SU-DHL-6 (cell line): Measurements from ENCODE around the gene POLD3.
"Not testable (repeated sequence)": the region's sequence is repeated elsewhere in the genome, so short reads cannot be mapped to it uniquely, and the experiment has no call there.

ENCODE experiments used
- H2AFZ ChIP-seq: fragments of 200-600 bp; sonication (generic); 2 replicates; pipeline ENCODE4 v1.6.1; 2014; ENCODE audit warnings: low read depth, mild to moderate bottlenecking, moderate library complexity, mixed read lengths, antibody characterized with exemption, low read length; ENCODE audit not compliant: severe bottlenecking
- H3F3A ChIP-seq: fragments of 200-600 bp; shearing (Covaris generic); 2 replicates; pipeline ENCODE4 v1.6.0; 2016; ENCODE audit warnings: antibody characterized with exemption, mild to moderate bottlenecking; ENCODE audit not compliant: insufficient read depth
- H3K27ac ChIP-seq: fragments of 200-600 bp; sonication (generic); 2 replicates; pipeline ENCODE4 v1.5.1; 2016; ENCODE audit warnings: low read depth, mild to moderate bottlenecking, low read length, moderate library complexity, mixed read lengths
- H3K27me3 ChIP-seq: fragments of 200-600 bp; sonication (generic), shearing (Covaris generic); 2 replicates; pipeline ENCODE4 v1.6.0; 2014; ENCODE audit warnings: mild to moderate bottlenecking, low read length
- H3K36me3 ChIP-seq: fragments of 200-600 bp; sonication (generic); 2 replicates; pipeline ENCODE4 v1.6.1; 2014; ENCODE audit warnings: mild to moderate bottlenecking, low read length, mixed read lengths
- H3K4me2 ChIP-seq: fragments of 300-600, 200-600 bp; shearing (Covaris generic), sonication (generic); 2 replicates; pipeline ENCODE4 v1.6.0; 2014; ENCODE audit warnings: low read length, low read depth, mild to moderate bottlenecking; ENCODE audit not compliant: poor library complexity, severe bottlenecking
- H3K4me3 ChIP-seq: fragments of 200-600 bp; sonication (generic); 2 replicates; pipeline ENCODE4 v1.5.1; 2014; ENCODE audit warnings: antibody characterized with exemption, low read length, mild to moderate bottlenecking, mixed read lengths; ENCODE audit not compliant: insufficient read depth, poor library complexity, severe bottlenecking
- H3K79me2 ChIP-seq: fragments of 200-600 bp; sonication (generic); 2 replicates; pipeline ENCODE4 v1.6.1; 2014; ENCODE audit warnings: mild to moderate bottlenecking, low read length, moderate library complexity; ENCODE audit not compliant: insufficient read depth
- H3K9ac ChIP-seq: fragments of 200-600 bp; sonication (generic); 2 replicates; pipeline ENCODE4 v1.7.0; 2014; ENCODE audit warnings: mild to moderate bottlenecking, low read length
- H3K9me2 ChIP-seq: fragments of 200-600 bp; sonication (generic); replicated peaks from 2 replicates; pipeline ENCODE4 v1.6.1; 2014; ENCODE audit warnings: low read length; ENCODE audit not compliant: insufficient read depth
- H3K9me3 ChIP-seq: fragments of 200-600 bp; sonication (generic); 2 replicates; pipeline ENCODE4 v1.6.1; 2014; ENCODE audit warnings: low read length, mixed read lengths; ENCODE audit not compliant: insufficient read depth
- H4K20me1 ChIP-seq: fragments of 200-600 bp; sonication (generic); 2 replicates; pipeline ENCODE4 v1.6.1; 2014; ENCODE audit warnings: low read depth, mild to moderate bottlenecking, antibody characterized with exemption, low read length, moderate library complexity, mixed read lengths
- CTCF ChIP-seq: fragments of 200-600 bp; sonication (generic); IDR thresholded peaks from one replicate; pipeline ENCODE4 v1.5.1; 2017; ENCODE audit warnings: antibody characterized with exemption, mild to moderate bottlenecking, low read length, moderate library complexity; ENCODE audit not compliant: insufficient read depth, poor library complexity, severe bottlenecking
- EZH2phosphoT487 ChIP-seq: fragments of 200-600 bp; sonication (generic), shearing (Covaris generic); conservative IDR thresholded peaks from 2 replicates; pipeline ENCODE4 v1.6.1; 2018; ENCODE audit warnings: mild to moderate bottlenecking, antibody characterized with exemption, low read length, moderate library complexity, mixed read lengths

Gene POLD3

GRCh38 chr11:74647831-74648230 is 55.4 kb downstream of the POLD3 start:
- Histone ChIP-seq H3K27me3 (no peaks in the 10 kb centered on the region), H3K4me3 (no peak overlapping the region), H3K79me2 (no peaks in the 10 kb centered on the region), H3K4me2 (no peak overlapping the region), H2AFZ (no peak overlapping the region), H3K9ac (no peak overlapping the region), H3K9me2 (no peaks in the 10 kb centered on the region), H3K9me3 (no peaks in the 10 kb centered on the region), H3K36me3 (no peaks in the 10 kb centered on the region), H3F3A (no peaks in the 10 kb centered on the region), H4K20me1 (no peaks in the 10 kb centered on the region), H3K27ac (no peak overlapping the region)
- TF ChIP-seq CTCF = no peak
- no peak for TF ChIP-seq EZH2phosphoT487

DNA sequence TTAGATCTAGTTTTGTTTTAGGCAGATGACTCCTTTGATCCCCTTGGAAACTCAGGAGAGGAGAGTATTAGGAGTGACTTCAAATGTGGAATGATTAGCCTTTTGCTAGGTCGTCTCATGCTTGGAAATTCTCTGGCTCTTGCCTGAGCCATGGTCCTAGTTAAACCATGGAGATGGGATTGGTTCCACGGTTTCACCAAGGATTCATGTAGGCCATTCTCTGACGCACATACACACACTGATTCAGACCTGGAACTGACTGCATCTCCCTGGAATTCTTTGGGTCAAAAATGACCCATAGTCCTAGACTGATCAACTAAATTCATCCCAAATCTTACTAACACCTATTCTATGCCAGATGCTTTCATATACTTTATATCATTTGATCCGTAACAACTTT is 56.5 kb downstream of the POLD3 start:
- H3K79me2 ChIP-seq = no peaks in the 10 kb centered on the region
- TF ChIP-seq EZH2phosphoT487 = no peak
- no peak for TF ChIP-seq CTCF
- no peaks in the 10 kb centered on the region for H4K20me1 ChIP-seq
- no peak overlapping the region for H3K4me2 ChIP-seq
- H3F3A ChIP-seq = no peaks in the 10 kb centered on the region
- no peak overlapping the region for H3K9ac ChIP-seq
- H3K27me3 ChIP-seq = no peaks in the 10 kb centered on the region
- H2AFZ ChIP-seq = no peak overlapping the region
- no peak overlapping the region for H3K4me3 ChIP-seq
- no peaks in the 10 kb centered on the region for H3K9me3 ChIP-seq
- no peak overlapping the region for H3K27ac ChIP-seq
- no peaks in the 10 kb centered on the region for H3K36me3 ChIP-seq
- H3K9me2 ChIP-seq = no peaks in the 10 kb centered on the region

DNA sequence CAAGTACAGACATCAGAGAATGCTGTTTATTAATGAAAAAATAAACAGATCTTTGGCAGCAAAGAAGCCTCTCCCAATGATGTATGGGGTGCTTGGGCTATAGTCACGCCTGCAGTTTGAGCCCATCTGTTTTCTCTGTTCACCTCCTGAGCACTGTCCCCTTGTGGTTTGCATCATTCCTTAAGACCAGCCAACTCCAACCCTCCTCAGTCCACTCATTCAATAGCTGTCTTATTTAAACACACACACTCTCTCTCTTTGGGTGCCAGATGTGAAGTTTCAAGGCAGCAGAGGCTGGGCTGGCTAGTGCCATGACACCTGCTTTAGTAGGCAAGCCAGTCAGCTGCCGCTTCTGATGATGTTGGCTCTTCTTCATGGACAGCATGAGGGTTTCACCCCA is 58.1 kb downstream of the POLD3 start:
- Histone ChIP-seq H3K36me3 (no peaks in the 10 kb centered on the region), H3K9ac (no peak overlapping the region), H3K9me2 (no peaks in the 10 kb centered on the region), H3K79me2 (no peaks in the 10 kb centered on the region), H3K4me3 (no peak overlapping the region), H2AFZ (no peak overlapping the region), H4K20me1 (no peaks in the 10 kb centered on the region), H3K27me3 (no peaks in the 10 kb centered on the region), H3K9me3 (no peaks in the 10 kb centered on the region), H3F3A (no peaks in the 10 kb centered on the region), H3K4me2 (no peak overlapping the region), H3K27ac (no peak overlapping the region)
- TF ChIP-seq CTCF (no peak), EZH2phosphoT487 (no peak)

GRCh38 chr11:74654976-74655375 is 62.6 kb downstream of the POLD3 start:
- H3F3A ChIP-seq = no peaks in the 10 kb centered on the region
- no peaks in the 10 kb centered on the region for H3K79me2 ChIP-seq
- H3K4me2 ChIP-seq = no peak overlapping the region
- no peak overlapping the region for H3K27ac ChIP-seq
- H3K9ac ChIP-seq = no peak overlapping the region
- no peaks in the 10 kb centered on the region for H3K9me2 ChIP-seq
- no peaks in the 10 kb centered on the region for H3K27me3 ChIP-seq
- no peaks in the 10 kb centered on the region for H4K20me1 ChIP-seq
- H3K9me3 ChIP-seq = no peaks in the 10 kb centered on the region
- H2AFZ ChIP-seq = no peak overlapping the region
- H3K36me3 ChIP-seq = no peaks in the 10 kb centered on the region
- TF ChIP-seq CTCF (no peak), EZH2phosphoT487 (no peak)
- H3K4me3 ChIP-seq = no peak overlapping the region

DNA sequence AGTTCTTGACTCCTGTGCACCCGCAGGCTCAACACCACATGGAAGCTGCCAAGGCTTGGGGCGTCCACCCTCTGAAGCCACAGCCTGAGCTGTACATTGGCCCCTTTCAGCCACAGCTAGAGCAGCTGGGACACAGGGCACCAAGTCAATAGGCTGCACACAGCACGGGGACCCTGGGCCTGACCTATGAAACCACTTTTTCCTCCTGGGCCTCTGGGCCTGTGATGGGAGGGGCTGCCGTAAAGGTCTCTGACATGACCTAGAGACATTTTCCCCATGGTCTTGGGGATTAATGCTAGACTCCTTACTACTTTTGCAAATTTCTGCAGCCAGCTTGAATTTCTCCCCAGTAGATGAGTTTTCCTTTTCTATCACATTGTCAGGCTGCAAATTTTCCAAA is 66.7 kb downstream of the POLD3 start:
- not testable (repeated sequence) for H3K9me2 ChIP-seq, H3K9ac ChIP-seq, H3K4me3 ChIP-seq, H3K36me3 ChIP-seq, H4K20me1 ChIP-seq, H3K4me2 ChIP-seq, H3K9me3 ChIP-seq, H3F3A ChIP-seq, H3K27ac ChIP-seq, H3K27me3 ChIP-seq, H2AFZ ChIP-seq, H3K79me2 ChIP-seq
